Left ventricle myocardium inferior (tissue), 1 donor: ENCODE measurements around the gene FAM151B. TPM values are rescaled to one million over a fixed set of nuclear protein-coding genes. Genes with fewer than 3 reads are reported as not detected.

ENCODE experiments used
- DNase-seq: peaks from one replicate; pipeline ENCODE4 v3.0.0-alpha.2; 2020
- H3K27ac ChIP-seq: fragments of 200-600 bp; replicated peaks from 2 replicates; pipeline ENCODE4 v1.8.0; 2021
- H3K27me3 ChIP-seq: fragments of 200-600 bp; 2 replicates; pipeline ENCODE4 v1.8.0; 2021; ENCODE audit warnings: low read depth
- H3K36me3 ChIP-seq: fragments of 200-600 bp; 2 replicates; pipeline ENCODE4 v1.8.0; 2021
- H3K4me1 ChIP-seq: fragments of 200-600 bp; 2 replicates; pipeline ENCODE4 v1.8.0; 2021
- H3K4me3 ChIP-seq: fragments of 200-600 bp; 2 replicates; pipeline ENCODE4 v1.8.0; 2021; ENCODE audit warnings: mild to moderate bottlenecking, moderate library complexity
- H3K9me3 ChIP-seq: fragments of 200-600 bp; replicated peaks from 2 replicates; pipeline ENCODE4 v1.8.0; 2021
- CTCF ChIP-seq: fragments of 200-600 bp; IDR thresholded peaks from 2 replicates; pipeline ENCODE4 v1.8.0; 2021; ENCODE audit warnings: antibody characterized with exemption, mild to moderate bottlenecking, borderline replicate concordance
- intact Hi-C: fragments of 100-400 bp; cut with micrococcal nuclease; formaldehyde crosslinking; loops from one replicate; pipeline ENCODE4 v1.11.0; 2022
- total RNA-seq: library from RNA; stranded (reverse); fragmentation: NEBNext Ultra II Directional; extraction: Animal tissue kit (Norgen Biotek cat#: 25700); gene quantifications from one replicate; pipeline ENCODE4 v1.2.1, GENCODE V29; 2021
- donor health status: DM: no; HTN: yes; CAD: no; lungs with severe emphysema.

The FAM151B gene
- total RNA-seq, 1 donor from 2014 or later, result 0.91 TPM

DNA sequence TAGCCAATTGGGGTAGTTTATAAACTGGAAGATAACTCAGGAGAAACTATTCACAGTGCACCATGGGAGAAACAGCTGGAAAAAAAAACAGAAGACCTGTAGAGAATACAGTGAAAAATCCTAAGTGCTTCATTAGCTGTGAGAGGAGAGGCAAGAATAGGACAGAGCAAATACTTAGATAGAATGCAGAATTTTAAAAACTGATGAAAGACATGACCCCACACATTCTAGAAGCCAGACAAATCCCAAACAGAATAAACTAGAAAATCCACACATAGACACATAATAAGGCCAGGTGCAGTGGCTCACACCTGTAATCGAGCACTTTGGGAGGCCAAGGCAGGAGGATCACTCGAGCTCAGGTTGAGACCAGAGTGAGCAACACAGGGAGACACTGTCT lies 7.5 kb upstream of the FAM151B start:
- no peak for DNase-seq
- peaks cover 18% of the 10 kb centered on the region for H3K36me3 ChIP-seq
- H3K27me3 ChIP-seq, result no peaks in the 10 kb centered on the region
- H3K9me3 ChIP-seq, result peaks cover 31% of the 10 kb centered on the region
- no peak for TF ChIP-seq CTCF
- H3K4me3 ChIP-seq, result no peak overlapping the region
- no peak overlapping the region for H3K27ac ChIP-seq
- no peaks in the 10 kb centered on the region for H3K4me1 ChIP-seq
- intact Hi-C loops, result no loop called here

DNA sequence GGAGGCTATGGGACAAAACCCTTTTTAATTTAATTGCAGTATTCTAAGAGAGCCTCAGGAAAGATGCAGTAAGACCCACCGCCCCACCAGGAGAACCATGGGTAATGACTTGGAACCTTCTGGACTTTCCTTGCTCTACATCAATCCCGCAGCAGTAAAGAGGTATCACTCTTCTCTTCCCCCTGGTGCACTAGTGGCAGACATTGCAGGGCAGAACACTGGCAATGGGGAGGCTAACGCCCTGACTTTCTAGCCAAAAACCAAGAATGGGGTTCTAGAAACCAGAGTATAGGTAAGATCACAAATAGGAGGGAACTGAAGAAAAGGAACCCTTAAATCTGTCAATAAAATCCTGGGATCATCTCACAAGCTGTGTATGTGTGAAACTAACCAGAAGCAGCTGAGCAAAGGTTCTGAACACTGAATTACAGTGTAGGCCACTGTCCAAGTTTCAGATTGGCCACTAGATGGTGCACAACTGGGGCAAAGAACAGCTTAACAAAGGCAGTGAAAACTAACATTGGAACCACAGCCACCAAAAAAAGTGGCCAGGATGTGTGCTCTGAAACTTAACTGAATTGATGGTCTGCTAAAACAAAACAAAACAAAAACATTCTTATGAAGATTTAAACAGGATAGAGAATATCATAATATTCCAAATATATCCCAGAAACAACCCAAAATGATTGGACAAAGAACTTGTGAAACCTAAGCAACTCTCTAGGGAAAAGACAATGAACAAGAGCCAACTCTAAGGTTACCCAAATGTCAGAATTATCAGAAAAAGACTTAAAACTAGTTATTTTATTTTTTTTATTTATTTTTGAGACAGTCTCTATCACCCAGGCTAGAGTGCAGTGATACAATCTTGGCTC lies 6.6 kb upstream of the FAM151B start:
- no peaks in the 10 kb centered on the region for H3K4me1 ChIP-seq
- intact Hi-C loops, result no loop called here
- peaks cover 9% of the 10 kb centered on the region for H3K36me3 ChIP-seq
- H3K4me3 ChIP-seq, result no peak overlapping the region
- H3K27ac ChIP-seq, result no peak overlapping the region
- no peaks in the 10 kb centered on the region for H3K27me3 ChIP-seq
- DNase-seq, result no peak
- peak; percentile 71 for TF ChIP-seq CTCF
- H3K9me3 ChIP-seq, result peaks cover 31% of the 10 kb centered on the region

DNA sequence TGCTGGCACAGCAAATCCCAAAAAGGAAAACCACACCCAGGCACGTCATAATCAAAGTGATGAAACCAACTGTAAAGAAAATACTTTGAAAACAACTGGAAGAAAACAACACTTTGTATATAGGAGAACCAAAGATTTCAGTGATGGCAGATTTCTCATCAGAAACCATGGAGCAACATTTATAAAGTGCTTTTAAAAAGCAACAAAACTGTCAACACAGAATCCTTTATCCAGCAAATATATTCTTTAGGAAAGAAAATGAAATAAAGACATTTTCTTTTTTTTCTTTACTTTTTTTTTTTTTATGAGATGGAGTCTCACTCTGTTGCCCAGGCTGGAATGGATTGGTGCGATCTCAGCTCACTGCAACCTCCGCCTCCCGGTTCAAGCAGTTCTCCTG lies 5.3 kb upstream of the FAM151B start:
- no peak for TF ChIP-seq CTCF
- Histone ChIP-seq H3K4me3 (no peak overlapping the region), H3K27ac (no peak overlapping the region), H3K27me3 (no peaks in the 10 kb centered on the region), H3K9me3 (peaks cover 31% of the 10 kb centered on the region), H3K4me1 (peaks cover 5% of the 10 kb centered on the region), H3K36me3 (no peaks in the 10 kb centered on the region)
- intact Hi-C loops, result no loop called here
- DNase-seq, result no peak

- H3K4me1 ChIP-seq, result peaks cover 16% of the 10 kb centered on the region
- no peak for DNase-seq
- intact Hi-C loops, result no loop called here
- H3K36me3 ChIP-seq, result no peaks in the 10 kb centered on the region
- no peak overlapping the region for H3K27ac ChIP-seq
- peaks cover 31% of the 10 kb centered on the region for H3K9me3 ChIP-seq
- no peak overlapping the region for H3K4me3 ChIP-seq
- peaks cover 8% of the 10 kb centered on the region for H3K27me3 ChIP-seq
- no peak for TF ChIP-seq CTCF
Measured at GRCh38 chr5:80483636-80484232, 4.2 kb upstream of the FAM151B start.

DNA sequence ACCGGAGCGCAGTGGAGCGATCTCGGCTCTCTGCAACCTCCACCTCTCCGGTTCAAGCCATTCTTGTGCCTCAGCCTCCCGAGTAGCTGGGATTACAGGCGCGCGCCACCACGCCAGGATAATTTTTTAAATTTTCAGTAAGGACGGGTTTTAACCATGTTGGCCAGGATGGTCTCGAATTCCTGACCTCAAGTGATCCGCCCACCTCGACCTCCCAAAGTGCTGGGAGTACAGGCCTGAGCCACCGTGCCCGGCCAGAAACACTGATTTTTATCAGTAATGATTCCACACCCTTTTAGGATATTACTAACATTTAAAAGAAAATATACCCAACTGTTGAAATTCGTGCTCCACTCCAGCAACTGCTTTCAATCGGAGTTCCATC lies 464 bp upstream of the FAM151B start:
- Histone ChIP-seq H3K4me1 (peaks cover 18% of the 10 kb centered on the region), H3K4me3 (peak overlapping the region; percentile 83), H3K9me3 (peaks cover 22% of the 10 kb centered on the region), H3K27me3 (peaks cover 8% of the 10 kb centered on the region), H3K36me3 (no peaks in the 10 kb centered on the region), H3K27ac (peak overlapping the region; percentile 88)
- DNase-seq, result no peak
- no peak for TF ChIP-seq CTCF
- intact Hi-C loops, result no loop called here
